Activated CD4-positive, alpha-beta T cell treated with anti-CD3 and anti-CD28 coated beads, Interleukin-2, amount 50 U/mL, for 24 hours (primary cell): Measurements from ENCODE around the gene DHRS7C.

ENCODE experiments used
- DNase-seq, 2 donors: peaks; one replicate each; pipeline ENCODE4 v3.0.0-alpha.2; 2020; ENCODE audit warnings: low read depth in 1 of 2, low spot score in 1 of 2

The DHRS7C gene

GRCh38 chr17:9766970-9767369 lies 24.4 kb downstream of the DHRS7C start:
- DNase-seq = no peak

GRCh38 chr17:9765322-9765721 lies 26.1 kb downstream of the DHRS7C start:
- DNase-seq = no peak

GRCh38 chr17:9763643-9764042 lies 27.7 kb downstream of the DHRS7C start:
- DNase-seq = no peak

GRCh38 chr17:9760266-9760665 lies 31.1 kb downstream of the DHRS7C start:
- DNase-seq = no peak

GRCh38 chr17:9755083-9755482 lies 36.3 kb downstream of the DHRS7C start:
- DNase-seq = no peak

GRCh38 chr17:9750524-9750923 lies 40.9 kb downstream of the DHRS7C start:
- DNase-seq = no peak

- DNase-seq = no peak
Observed at GRCh38 chr17:9729735-9730420, 61.5 kb downstream of the DHRS7C start.

- DNase-seq = no peak
Observed at GRCh38 chr17:9729034-9729650, 62.2 kb downstream of the DHRS7C start.

GRCh38 chr17:9728564-9728963 lies 62.8 kb downstream of the DHRS7C start:
- DNase-seq = no peak

GRCh38 chr17:9728005-9728404 lies 63.4 kb downstream of the DHRS7C start:
- DNase-seq = no peak

- no peak for DNase-seq
Observed at GRCh38 chr17:9726291-9726690, 65.1 kb downstream of the DHRS7C start.

GRCh38 chr17:9725575-9725974 lies 65.8 kb downstream of the DHRS7C start:
- no peak for DNase-seq
